Stimulated activated CD8-positive, alpha-beta memory T cell treated with anti-CD3 and anti-CD28 coated beads, Interleukin-12 subunit alpha, Interleukin-12 subunit beta, amount 100 ng/mL, for 4 hours (primary cell): ENCODE measurements around the gene GMCL2.
A peak's percentile ranks its signal among the peaks of the same experiment; 100 is the strongest.
"Not testable (repeated sequence)": the region's sequence is repeated elsewhere in the genome, so short reads cannot be mapped to it uniquely, and the experiment has no call there.

ENCODE experiments used
- DNase-seq: peaks from one replicate; pipeline ENCODE4 v3.0.0-alpha.2; 2020; ENCODE audit warnings: low read depth

GMCL2 gene

GRCh38 chr5:178205749-178206047 is 18.5 kb upstream of the GMCL2 start:
- DNase-seq: no peak

- DNase-seq: peak; percentile 59
Observed at GRCh38 chr5:178204935-178205748, 18.0 kb upstream of the GMCL2 start.

- peak; percentile 93 for DNase-seq
Observed at GRCh38 chr5:178204182-178204934, 17.2 kb upstream of the GMCL2 start, which contains the start of gene HNRNPAB. Gene HNRNPAB (plus strand): TSS chr5:178204533. CDS start chr5:178204838, 305 bp downstream.

- DNase-seq: no peak
Observed at GRCh38 chr5:178203670-178204181, 16.6 kb upstream of the GMCL2 start.

GRCh38 chr5:178202541-178202940 is 15.4 kb upstream of the GMCL2 start:
- no peak for DNase-seq

- no peak for DNase-seq
Observed at GRCh38 chr5:178201927-178202235, 14.7 kb upstream of the GMCL2 start.

- DNase-seq: no peak
Observed at GRCh38 chr5:178201221-178201926, 14.2 kb upstream of the GMCL2 start.

GRCh38 chr5:178199581-178200434 is 12.6 kb upstream of the GMCL2 start:
- DNase-seq: no peak

GRCh38 chr5:178198706-178199105 is 11.5 kb upstream of the GMCL2 start:
- no peak for DNase-seq

- DNase-seq: not testable (repeated sequence)
Observed at GRCh38 chr5:178198151-178198550, 11.0 kb upstream of the GMCL2 start.

GRCh38 chr5:178196986-178197385 is 9.8 kb upstream of the GMCL2 start:
- no peak for DNase-seq

- DNase-seq: no peak
Observed at GRCh38 chr5:178196281-178196812, 9.2 kb upstream of the GMCL2 start.

GRCh38 chr5:178194026-178194425 is 6.9 kb upstream of the GMCL2 start:
- no peak for DNase-seq

- no peak for DNase-seq
Observed at GRCh38 chr5:178193251-178193809, 6.2 kb upstream of the GMCL2 start.

GRCh38 chr5:178192787-178193186 is 5.6 kb upstream of the GMCL2 start:
- no peak for DNase-seq

- DNase-seq: no peak
Observed at GRCh38 chr5:178192244-178192643, 5.1 kb upstream of the GMCL2 start.

GRCh38 chr5:178191661-178192060 is 4.5 kb upstream of the GMCL2 start:
- no peak for DNase-seq

- DNase-seq: no peak
Observed at GRCh38 chr5:178189433-178189832, 2.3 kb upstream of the GMCL2 start.

- no peak for DNase-seq
Observed at GRCh38 chr5:178186427-178186826, 744 bp downstream of the GMCL2 start.

- DNase-seq: no peak
Observed at GRCh38 chr5:178182158-178182876, 4.9 kb downstream of the GMCL2 start.
